Nephron progenitor cell (in vitro differentiated cells): ENCODE results near the gene ITGAE.

Experiments used
- DNase-seq: peaks from one replicate; pipeline ENCODE4 v3.0.0; 2021
- H3K27ac Mint-ChIP-seq: 2 replicates; pipeline ENCODE4 v1.8.0; 2021; ENCODE audit warnings: mild to moderate bottlenecking, moderate library complexity, mixed read lengths
- H3K27me3 Mint-ChIP-seq: 2 replicates; pipeline ENCODE4 v1.8.0; 2021; ENCODE audit warnings: mild to moderate bottlenecking, low read depth, mixed read lengths; ENCODE audit not compliant: poor library complexity
- H3K36me3 Mint-ChIP-seq: 2 replicates; pipeline ENCODE4 v1.8.0; 2021; ENCODE audit warnings: low read depth, mixed read lengths
- H3K4me1 Mint-ChIP-seq: 2 replicates; pipeline ENCODE4 v1.8.0; 2021; ENCODE audit warnings: mixed read lengths
- H3K4me3 Mint-ChIP-seq: 2 replicates; pipeline ENCODE4 v1.8.0; 2021; ENCODE audit warnings: mild to moderate bottlenecking, moderate library complexity, mixed read lengths
- H3K9me3 Mint-ChIP-seq: 2 replicates; pipeline ENCODE4 v1.8.0; 2021; ENCODE audit warnings: mild to moderate bottlenecking, moderate library complexity, mixed read lengths
- TF ChIP-seq, protein P1 (sequence below): fragments of 200-600 bp; sonication (generic); IDR thresholded peaks from 2 replicates; pipeline ENCODE4 v1.5.0; 2021; ENCODE audit warnings: antibody characterized with exemption

Gene ITGAE

DNA sequence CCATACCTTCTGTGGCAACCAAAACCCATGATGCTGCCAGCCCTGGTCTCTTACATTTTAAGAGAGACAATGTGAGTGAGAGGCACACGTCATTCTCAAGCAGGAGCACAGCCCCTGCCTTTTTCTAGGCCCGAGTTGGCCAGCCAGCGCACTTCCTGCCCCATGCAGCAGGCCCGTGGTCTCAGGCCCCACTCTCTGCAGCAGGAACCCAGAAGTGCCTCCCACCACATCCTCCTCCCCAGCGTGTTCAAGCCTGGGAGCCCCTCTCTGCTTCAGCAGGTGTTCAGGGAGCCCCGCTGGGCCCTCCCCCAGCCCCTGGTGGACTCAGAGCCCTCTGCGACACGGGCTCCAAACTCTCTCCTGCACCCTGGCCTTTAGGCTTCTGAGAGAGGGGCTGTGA is 30.5 kb downstream of the ITGAE start:
- no peak overlapping the region for H3K27ac Mint-ChIP-seq
- TF ChIP-seq, protein P1, sequence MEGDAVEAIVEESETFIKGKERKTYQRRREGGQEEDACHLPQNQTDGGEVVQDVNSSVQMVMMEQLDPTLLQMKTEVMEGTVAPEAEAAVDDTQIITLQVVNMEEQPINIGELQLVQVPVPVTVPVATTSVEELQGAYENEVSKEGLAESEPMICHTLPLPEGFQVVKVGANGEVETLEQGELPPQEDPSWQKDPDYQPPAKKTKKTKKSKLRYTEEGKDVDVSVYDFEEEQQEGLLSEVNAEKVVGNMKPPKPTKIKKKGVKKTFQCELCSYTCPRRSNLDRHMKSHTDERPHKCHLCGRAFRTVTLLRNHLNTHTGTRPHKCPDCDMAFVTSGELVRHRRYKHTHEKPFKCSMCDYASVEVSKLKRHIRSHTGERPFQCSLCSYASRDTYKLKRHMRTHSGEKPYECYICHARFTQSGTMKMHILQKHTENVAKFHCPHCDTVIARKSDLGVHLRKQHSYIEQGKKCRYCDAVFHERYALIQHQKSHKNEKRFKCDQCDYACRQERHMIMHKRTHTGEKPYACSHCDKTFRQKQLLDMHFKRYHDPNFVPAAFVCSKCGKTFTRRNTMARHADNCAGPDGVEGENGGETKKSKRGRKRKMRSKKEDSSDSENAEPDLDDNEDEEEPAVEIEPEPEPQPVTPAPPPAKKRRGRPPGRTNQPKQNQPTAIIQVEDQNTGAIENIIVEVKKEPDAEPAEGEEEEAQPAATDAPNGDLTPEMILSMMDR = no peak

DNA sequence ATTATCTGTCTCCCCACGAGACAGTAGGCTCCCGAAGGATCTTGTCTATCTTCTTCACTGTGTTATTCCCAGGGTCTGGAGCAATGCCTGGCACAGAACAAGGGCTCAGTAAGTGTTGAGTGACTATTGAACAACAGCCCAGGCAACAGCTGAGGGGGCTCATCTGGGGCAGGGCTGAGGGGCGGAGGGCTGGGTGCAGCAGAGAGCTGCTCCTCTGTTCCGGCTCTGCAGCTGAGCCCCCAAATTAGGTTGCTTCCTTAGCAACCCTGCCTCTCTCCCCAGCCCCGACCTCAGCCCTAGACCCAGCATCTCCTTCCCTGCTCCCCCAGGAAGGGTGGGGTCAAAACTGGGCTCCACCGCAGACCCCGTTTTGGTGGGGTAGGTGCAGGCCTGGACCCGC is 32.2 kb downstream of the ITGAE start:
- peak overlapping the region; percentile 2 for H3K27ac Mint-ChIP-seq
- peaks cover 7% of the 10 kb centered on the region for H3K27me3 Mint-ChIP-seq
- H3K4me3 Mint-ChIP-seq = no peak overlapping the region
- peaks cover 23% of the 10 kb centered on the region for H3K9me3 Mint-ChIP-seq
- H3K4me1 Mint-ChIP-seq = peaks cover 24% of the 10 kb centered on the region
- H3K36me3 Mint-ChIP-seq = peaks cover 5% of the 10 kb centered on the region
- TF ChIP-seq, protein P1 = no peak
- DNase-seq = no peak

More for the DNA sequence above, 30.5 kb downstream of the ITGAE start:
- no peak overlapping the region for H3K4me3 Mint-ChIP-seq
- peaks cover 23% of the 10 kb centered on the region for H3K9me3 Mint-ChIP-seq
- H3K27me3 Mint-ChIP-seq = peaks cover 4% of the 10 kb centered on the region
- no peak for DNase-seq
- H3K4me1 Mint-ChIP-seq = peaks cover 24% of the 10 kb centered on the region
- peaks cover 5% of the 10 kb centered on the region for H3K36me3 Mint-ChIP-seq

DNA sequence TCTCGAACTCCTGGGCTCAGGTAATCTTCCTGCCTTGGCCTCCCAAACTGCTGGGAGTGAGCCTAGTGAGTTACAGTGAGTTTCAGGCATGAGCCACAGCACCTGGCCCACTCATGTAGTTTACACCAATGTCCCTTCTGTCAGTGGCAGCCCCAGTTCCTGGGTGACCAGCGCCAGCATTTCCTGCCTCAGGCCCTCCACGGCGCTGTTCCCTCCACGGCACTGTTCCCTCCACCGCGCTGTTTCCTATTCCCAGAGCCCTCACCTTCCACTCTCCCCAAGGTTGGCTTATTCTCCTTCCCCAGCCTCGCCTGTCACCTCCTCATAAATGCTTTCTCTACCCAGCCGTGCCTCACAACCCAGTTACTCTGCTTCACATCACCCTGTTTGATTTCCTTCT is 32.6 kb downstream of the ITGAE start:
- Mint-ChIP-seq H3K4me1 (peaks cover 24% of the 10 kb centered on the region), H3K4me3 (no peak overlapping the region), H3K27me3 (peaks cover 11% of the 10 kb centered on the region), H3K36me3 (peaks cover 5% of the 10 kb centered on the region), H3K27ac (peak overlapping the region; percentile 2), H3K9me3 (peaks cover 23% of the 10 kb centered on the region)
- no peak for DNase-seq
- TF ChIP-seq, protein P1 = no peak

DNA sequence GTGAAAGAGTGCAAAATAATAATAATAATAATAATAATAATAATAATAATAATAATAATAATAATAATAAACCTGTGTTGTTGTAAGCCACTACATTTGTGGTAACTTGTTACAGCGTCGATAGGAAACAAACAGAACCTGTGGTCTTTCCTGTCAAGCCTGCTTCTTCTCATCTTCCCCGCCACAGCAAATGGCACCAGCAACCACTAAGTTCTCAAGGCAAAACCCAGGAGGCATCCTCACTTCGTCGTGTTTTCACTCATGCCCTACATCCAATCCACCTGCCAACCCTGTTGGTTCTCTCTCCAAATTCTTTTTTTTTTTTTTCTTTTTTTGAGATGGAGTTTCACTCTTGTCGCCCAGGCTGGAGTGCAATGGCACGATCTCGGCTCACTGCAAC is 34.2 kb downstream of the ITGAE start:
- Mint-ChIP-seq H3K27me3 (peaks cover 11% of the 10 kb centered on the region), H3K4me3 (no peak overlapping the region), H3K9me3 (peaks cover 23% of the 10 kb centered on the region), H3K4me1 (peaks cover 20% of the 10 kb centered on the region), H3K27ac (no peak overlapping the region), H3K36me3 (peaks cover 5% of the 10 kb centered on the region)
- TF ChIP-seq, protein P1 = no peak
- DNase-seq = no peak

DNA sequence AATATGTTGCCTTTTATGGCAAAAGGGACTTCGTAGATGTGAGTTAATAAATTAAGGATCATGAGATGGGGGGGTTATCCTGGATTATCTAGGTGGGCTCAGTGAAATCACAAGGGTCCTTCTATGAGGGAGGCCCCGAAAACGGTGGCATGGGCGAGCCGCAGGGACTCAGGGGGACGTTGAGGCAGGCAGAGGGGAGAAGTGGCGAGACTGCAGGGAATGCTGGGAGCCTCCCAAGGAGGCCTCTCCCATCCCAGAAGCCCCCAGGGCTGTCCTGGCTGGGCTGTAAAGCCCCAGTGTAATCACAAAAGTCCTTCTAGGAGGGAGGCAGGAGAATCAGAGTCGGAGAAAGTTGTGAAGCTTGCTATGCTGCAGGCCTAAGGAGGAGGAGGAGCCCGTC is 35.0 kb downstream of the ITGAE start:
- TF ChIP-seq, protein P1 = no peak
- Mint-ChIP-seq H3K4me1 (peaks cover 15% of the 10 kb centered on the region), H3K27ac (no peak overlapping the region), H3K4me3 (no peak overlapping the region), H3K36me3 (peaks cover 5% of the 10 kb centered on the region), H3K9me3 (peaks cover 23% of the 10 kb centered on the region), H3K27me3 (peaks cover 11% of the 10 kb centered on the region)
- no peak for DNase-seq

DNA sequence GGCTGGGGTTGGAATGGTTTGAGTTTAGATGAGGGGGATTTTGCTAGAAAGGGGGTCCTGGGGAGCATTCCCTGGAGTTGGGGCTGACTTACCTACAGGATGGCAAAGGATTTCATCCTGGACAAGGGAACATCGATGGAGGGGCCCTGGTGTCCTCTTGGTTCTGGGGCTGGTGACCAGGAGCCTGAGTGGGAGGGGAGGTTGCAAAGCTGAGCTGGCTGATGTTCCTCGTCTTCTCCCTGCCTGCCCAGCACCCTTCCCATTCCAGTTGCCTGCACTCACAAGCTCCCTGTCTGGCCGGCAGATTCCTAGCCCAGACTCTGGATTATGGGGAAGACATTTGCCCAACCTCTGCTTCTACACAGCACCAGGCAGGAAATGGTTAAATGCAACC is 37.2 kb downstream of the ITGAE start:
- peaks cover 16% of the 10 kb centered on the region for H3K27me3 Mint-ChIP-seq
- peaks cover 5% of the 10 kb centered on the region for H3K36me3 Mint-ChIP-seq
- no peak overlapping the region for H3K4me3 Mint-ChIP-seq
- no peak for DNase-seq
- H3K4me1 Mint-ChIP-seq = peaks cover 3% of the 10 kb centered on the region
- peaks cover 33% of the 10 kb centered on the region for H3K9me3 Mint-ChIP-seq
- TF ChIP-seq, protein P1 = no peak
- no peak overlapping the region for H3K27ac Mint-ChIP-seq
